ENCODE data around the gene AFF3. TPM values are rescaled to one million over a fixed set of nuclear protein-coding genes. Genes with fewer than 3 reads are reported as not detected.

The AFF3 gene
- total RNA-seq, 1 experiment from 2014 or later: 0.42 TPM

- ChIA-PET POLR2A (no interaction called here), CTCF (no interaction called here)
- H3K4me3 Mint-ChIP-seq (ENCODE audit: unreplicated experiment): no peak overlapping the region
- H3K4me1 Mint-ChIP-seq (ENCODE audit: insufficient read depth, unreplicated experiment): peaks cover 27% of the 10 kb centered on the region
- H3K9me3 Mint-ChIP-seq (ENCODE audit: unreplicated experiment): no peaks in the 10 kb centered on the region
- intact Hi-C loops (cut with micrococcal nuclease): no loop called here
- no peak for DNase-seq (ENCODE audit: unreplicated experiment)
- no peaks in the 10 kb centered on the region for H3K27me3 Mint-ChIP-seq (ENCODE audit: insufficient read depth, unreplicated experiment)
- no TSS peak for BruUV-seq (replicated peaks)
- no peak overlapping the region for H3K27ac Mint-ChIP-seq (ENCODE audit: low read depth, unreplicated experiment)
- no peak for TF ChIP-seq CTCF (IDR thresholded peaks at IDR 0.05; ENCODE audit: unreplicated experiment)
- H3K36me3 Mint-ChIP-seq (ENCODE audit: insufficient read depth, unreplicated experiment): no peaks in the 10 kb centered on the region
These were observed 265.4 kb downstream of the AFF3 start for GRCh38 chr2:99876956-99877355.

- Mint-ChIP-seq H3K4me1 (ENCODE audit: insufficient read depth, unreplicated experiment) (peaks cover 19% of the 10 kb centered on the region), H3K36me3 (ENCODE audit: insufficient read depth, unreplicated experiment) (no peaks in the 10 kb centered on the region), H3K27me3 (ENCODE audit: insufficient read depth, unreplicated experiment) (no peaks in the 10 kb centered on the region), H3K27ac (ENCODE audit: low read depth, unreplicated experiment) (no peak overlapping the region), H3K9me3 (ENCODE audit: unreplicated experiment) (no peaks in the 10 kb centered on the region), H3K4me3 (ENCODE audit: unreplicated experiment) (no peak overlapping the region)
- BruUV-seq (replicated peaks): no TSS peak
- no peak for DNase-seq (ENCODE audit: unreplicated experiment)
- ChIA-PET CTCF (interaction anchor here (0.7 kb wide), 1 partner anchor 385 kb away, joined by 3 read pairs; no protein-coding TSS in a partner anchor), POLR2A (no interaction called here)
- TF ChIP-seq CTCF (IDR thresholded peaks at IDR 0.05; ENCODE audit: unreplicated experiment): no peak
- intact Hi-C loops (cut with micrococcal nuclease): no loop called here
These were observed 266.7 kb downstream of the AFF3 start for GRCh38 chr2:99875627-99876201.

- Mint-ChIP-seq H3K27ac (ENCODE audit: low read depth, unreplicated experiment) (peak overlapping the region; percentile 40), H3K4me1 (ENCODE audit: insufficient read depth, unreplicated experiment) (peaks cover 19% of the 10 kb centered on the region), H3K9me3 (ENCODE audit: unreplicated experiment) (no peaks in the 10 kb centered on the region), H3K36me3 (ENCODE audit: insufficient read depth, unreplicated experiment) (no peaks in the 10 kb centered on the region), H3K27me3 (ENCODE audit: insufficient read depth, unreplicated experiment) (no peaks in the 10 kb centered on the region), H3K4me3 (ENCODE audit: unreplicated experiment) (no peak overlapping the region)
- intact Hi-C loops (cut with micrococcal nuclease): no loop called here
- TSS peak; percentile 87 for BruUV-seq (replicated peaks)
- TF ChIP-seq CTCF (IDR thresholded peaks at IDR 0.05; ENCODE audit: unreplicated experiment): no peak
- ChIA-PET POLR2A (no interaction called here), CTCF (interaction anchor here (0.6 to 1.0 kb wide), 2 partner anchors 69 to 166 kb away, joined by 3 read pairs; no protein-coding TSS in a partner anchor)
- no peak for DNase-seq (ENCODE audit: unreplicated experiment)
These were observed 274.1 kb downstream of the AFF3 start for GRCh38 chr2:99868260-99868659.

GRCh38 chr2:99867770-99868169, 274.6 kb downstream of the AFF3 start:
- Mint-ChIP-seq H3K36me3 (ENCODE audit: insufficient read depth, unreplicated experiment) (no peaks in the 10 kb centered on the region), H3K4me3 (ENCODE audit: unreplicated experiment) (no peak overlapping the region), H3K4me1 (ENCODE audit: insufficient read depth, unreplicated experiment) (peaks cover 19% of the 10 kb centered on the region), H3K27me3 (ENCODE audit: insufficient read depth, unreplicated experiment) (no peaks in the 10 kb centered on the region), H3K27ac (ENCODE audit: low read depth, unreplicated experiment) (peak overlapping the region; percentile 40), H3K9me3 (ENCODE audit: unreplicated experiment) (no peaks in the 10 kb centered on the region)
- intact Hi-C loops (cut with micrococcal nuclease): no loop called here
- no peak for TF ChIP-seq CTCF (IDR thresholded peaks at IDR 0.05; ENCODE audit: unreplicated experiment)
- no TSS peak for BruUV-seq (replicated peaks)
- DNase-seq (ENCODE audit: unreplicated experiment): peak; percentile 56
- ChIA-PET POLR2A (interaction anchor here (0.8 kb wide), 1 partner anchor 14 kb away, joined by 3 read pairs; no protein-coding TSS in a partner anchor), CTCF (interaction anchor here (0.6 to 1.0 kb wide), 2 partner anchors 69 to 167 kb away, joined by 3 read pairs; no protein-coding TSS in a partner anchor)
